ENCODE data around the gene SIPA1L2. TPM values are rescaled to one million over a fixed set of nuclear protein-coding genes. Genes with fewer than 3 reads are reported as not detected.

The SIPA1L2 gene
- total RNA-seq, 3 donors from 2014 or later = 78.7 to 94.4 (median 79.0) TPM

GRCh38 chr1:232586679-232587078 lies 43.3 kb downstream of the SIPA1L2 start:
- ATAC-seq = no peak
- Histone ChIP-seq H3K36me3 (ENCODE audit: low read depth) (no peaks in the 10 kb centered on the region), H3K4me1 (ENCODE audit: low read depth) (no peaks in the 10 kb centered on the region), H3K4me3 (no peak overlapping the region), H3K9me3 (no peaks in the 10 kb centered on the region)
- intact Hi-C loops (cut with DNase I, micrococcal nuclease) = no loop called here
- no peak for TF ChIP-seq CTCF (IDR thresholded peaks at IDR 0.05)
- no peak for DNase-seq

GRCh38 chr1:232585486-232585885 lies 44.4 kb downstream of the SIPA1L2 start:
- ATAC-seq (no peak), DNase-seq (no peak)
- Histone ChIP-seq H3K36me3 (ENCODE audit: low read depth) (no peaks in the 10 kb centered on the region), H3K9me3 (no peaks in the 10 kb centered on the region), H3K4me1 (ENCODE audit: low read depth) (no peaks in the 10 kb centered on the region), H3K4me3 (no peak overlapping the region)
- intact Hi-C loops (cut with DNase I, micrococcal nuclease) = no loop called here
- TF ChIP-seq CTCF (IDR thresholded peaks at IDR 0.05) = no peak

- no peak overlapping the region for H3K4me3 ChIP-seq
- no peaks in the 10 kb centered on the region for H3K36me3 ChIP-seq (ENCODE audit: low read depth)
- DNase-seq (no peak), ATAC-seq (no peak)
- H3K9me3 ChIP-seq = no peaks in the 10 kb centered on the region
- no peak for TF ChIP-seq CTCF (IDR thresholded peaks at IDR 0.05)
- intact Hi-C loops (cut with DNase I, micrococcal nuclease) = no loop called here
- no peaks in the 10 kb centered on the region for H3K4me1 ChIP-seq (ENCODE audit: low read depth)
Measured at GRCh38 chr1:232581932-232582331, 48.0 kb downstream of the SIPA1L2 start.

Other genes with a start within 250 kb of the SIPA1L2 start
- 1 to 10 TPM; 1.6 to 4.3 (median 2.2) TPM for gene MAP10, start 175.3 kb upstream of the SIPA1L2 start, total RNA-seq

Measured in mucosa of descending colon (tissue), 3 donors.